WTC11 (cell line): ENCODE measurements around the gene CERT1.
"Not testable (repeated sequence)": the region's sequence is repeated elsewhere in the genome, so short reads cannot be mapped to it uniquely, and the experiment has no call there.

Experiments
- CTCF ChIP-seq: fragments of 200-600 bp; IDR thresholded peaks from 2 replicates; pipeline ENCODE4 v1.8.0; 2022; ENCODE audit warnings: antibody characterized with exemption
- NR1H2 ChIP-seq: sonication (generic); formaldehyde crosslinking; IDR thresholded peaks from 2 replicates; pipeline ENCODE4 v1.9.0; 2021; ENCODE audit warnings: mild to moderate bottlenecking, moderate library complexity, missing genetic modification reagents
- PREB ChIP-seq: sonication (generic); formaldehyde crosslinking; IDR thresholded peaks from 2 replicates; pipeline ENCODE4 v1.8.1; 2022; ENCODE audit warnings: mild to moderate bottlenecking, missing genetic modification reagents, moderate library complexity, borderline replicate concordance
- RORB ChIP-seq: fragments of 250-450 bp; sonication (Bioruptor Pico); IDR thresholded peaks from 2 replicates; pipeline ENCODE4 v1.9.0; 2021; ENCODE audit warnings: mild to moderate bottlenecking

GRCh38 chr5:75505112-75505511 lies 6.3 kb downstream of the CERT1 start:
- not testable (repeated sequence) for TF ChIP-seq RORB (CRISPR knock-in tag); PREB; CTCF; NR1H2 (CRISPR knock-in tag)
